H9 (cell line): ENCODE data around the gene ZNF839. TPM values are rescaled to one million over a fixed set of nuclear protein-coding genes. Genes with fewer than 3 reads are reported as not detected.
"Not testable (repeated sequence)": the region's sequence is repeated elsewhere in the genome, so short reads cannot be mapped to it uniquely, and the experiment has no call there.

ENCODE experiments used
- DNase-seq: peaks from one replicate; pipeline ENCODE4 v3.0.0-alpha.2; 2017
- H2AFZ ChIP-seq: one replicate; pipeline ENCODE4 v1.6.1; 2013; ENCODE audit warnings: mild to moderate bottlenecking, low read length, control low read depth, moderate library complexity
- H2AK5ac ChIP-seq: 2 replicates; pipeline ENCODE4 v1.6.1; 2013; ENCODE audit warnings: low read length, control low read depth, mixed read lengths; ENCODE audit not compliant: insufficient read length
- H2BK120ac ChIP-seq: one replicate; pipeline ENCODE4 v1.6.1; 2013; ENCODE audit warnings: low read depth, mild to moderate bottlenecking, low read length, control low read depth, inconsistent platforms; ENCODE audit not compliant: poor library complexity, severe bottlenecking
- H2BK12ac ChIP-seq: 2 replicates; pipeline ENCODE4 v1.6.1; 2013; ENCODE audit warnings: low read length, control low read depth, mixed read lengths, low read depth; ENCODE audit not compliant: insufficient read length
- H2BK15ac ChIP-seq: 2 replicates; pipeline ENCODE4 v1.6.1; 2013; ENCODE audit warnings: low read depth, low read length, control low read depth
- H2BK20ac ChIP-seq: one replicate; pipeline ENCODE4 v1.6.1; 2013; ENCODE audit warnings: low read depth, mild to moderate bottlenecking, low read length, control low read depth, inconsistent platforms; ENCODE audit not compliant: poor library complexity, severe bottlenecking
- H2BK5ac ChIP-seq: 2 replicates; pipeline ENCODE4 v1.6.1; 2013; ENCODE audit warnings: low read length, control low read depth, mixed read lengths; ENCODE audit not compliant: insufficient read length
- H3K14ac ChIP-seq: 2 replicates; pipeline ENCODE4 v1.6.1; 2013; ENCODE audit warnings: low read length, control low read depth; ENCODE audit not compliant: insufficient read depth
- H3K18ac ChIP-seq: 2 replicates; pipeline ENCODE4 v1.6.1; 2013; ENCODE audit warnings: low read depth, mild to moderate bottlenecking, mixed read lengths, low read length, control low read depth; ENCODE audit not compliant: insufficient read length
- H3K23ac ChIP-seq: 2 replicates; pipeline ENCODE4 v1.6.1; 2013; ENCODE audit warnings: low read length, control low read depth, mixed read lengths, low read depth; ENCODE audit not compliant: insufficient read length
- H3K23me2 ChIP-seq: 2 replicates; pipeline ENCODE4 v1.6.1; 2013; ENCODE audit warnings: low read depth, mild to moderate bottlenecking, mixed read lengths, low read length, control low read depth; ENCODE audit not compliant: insufficient read length, poor library complexity, severe bottlenecking
- H3K27ac ChIP-seq: 2 replicates; pipeline ENCODE4 v1.5.1; 2013; ENCODE audit warnings: low read length, control low read depth, mixed read lengths, low read depth; ENCODE audit not compliant: insufficient read length
- H3K27me3 ChIP-seq: 2 replicates; pipeline ENCODE4 v1.6.1; 2013; ENCODE audit warnings: low read length, control low read depth, inconsistent platforms; ENCODE audit not compliant: insufficient read depth
- H3K4ac ChIP-seq: 2 replicates; pipeline ENCODE4 v1.6.1; 2013; ENCODE audit warnings: low read depth, mild to moderate bottlenecking, control low read depth, inconsistent platforms, low read length, moderate library complexity
- H3K4me1 ChIP-seq: 2 replicates; pipeline ENCODE4 v1.6.1; 2013; ENCODE audit warnings: low read length, control low read depth, inconsistent platforms; ENCODE audit not compliant: insufficient read depth
- H3K4me2 ChIP-seq: 2 replicates; pipeline ENCODE4 v1.6.1; 2013; ENCODE audit warnings: low read length, control low read depth, mixed read lengths; ENCODE audit not compliant: insufficient read length, insufficient read depth
- H3K56ac ChIP-seq: 2 replicates; pipeline ENCODE4 v1.6.1; 2013; ENCODE audit warnings: low read depth, mild to moderate bottlenecking, mixed read lengths, low read length, control low read depth; ENCODE audit not compliant: insufficient read length
- H3K79me1 ChIP-seq: 2 replicates; pipeline ENCODE4 v1.6.1; 2013; ENCODE audit warnings: low read depth, mild to moderate bottlenecking, moderate library complexity, low read length, control low read depth, inconsistent platforms; ENCODE audit not compliant: insufficient read depth, poor library complexity, severe bottlenecking
- H3K79me2 ChIP-seq: 2 replicates; pipeline ENCODE4 v1.6.1; 2013; ENCODE audit warnings: low read length, control low read depth, inconsistent platforms; ENCODE audit not compliant: insufficient read depth
- H3K9ac ChIP-seq: 2 replicates; pipeline ENCODE4 v1.6.1; 2013; ENCODE audit warnings: low read length, control low read depth, mixed read lengths; ENCODE audit not compliant: insufficient read length; ENCODE audit errors: extremely low read depth
- H3K9me3 ChIP-seq: one replicate; pipeline ENCODE4 v1.6.1; 2013; ENCODE audit warnings: low read depth, low read length, inconsistent platforms; ENCODE audit not compliant: control insufficient read depth
- H3T11ph ChIP-seq: one replicate; pipeline ENCODE4 v1.6.1; 2013; ENCODE audit warnings: mild to moderate bottlenecking, low read length, control low read depth, inconsistent platforms
- H4K20me1 ChIP-seq: one replicate; pipeline ENCODE4 v1.6.1; 2013; ENCODE audit not compliant: control insufficient read depth, insufficient read length, insufficient read depth
- H4K5ac ChIP-seq: 2 replicates; pipeline ENCODE4 v1.6.1; 2013; ENCODE audit warnings: low read depth, mild to moderate bottlenecking, mixed read lengths, low read length, control low read depth; ENCODE audit not compliant: insufficient read length
- H4K8ac ChIP-seq: replicated peaks from 2 replicates; pipeline ENCODE4 v1.6.1; 2013; ENCODE audit warnings: low read length, control low read depth, mixed read lengths, low read depth; ENCODE audit not compliant: insufficient read length
- H4K91ac ChIP-seq: 2 replicates; pipeline ENCODE4 v1.6.1; 2013; ENCODE audit warnings: low read depth, mild to moderate bottlenecking, moderate library complexity, mixed read lengths, low read length, control low read depth; ENCODE audit not compliant: insufficient read length
- H3K27ac Mint-ChIP-seq, 3 experiments: 2 replicates in 2 of 3; 3 replicates in 1 of 3; pipeline ENCODE4 v1.8.0; 2020 to 2021; ENCODE audit warnings: mixed read lengths in 3 of 3, mild to moderate bottlenecking in 1 of 3, moderate library complexity in 1 of 3
- H3K27me3 Mint-ChIP-seq: 2 replicates; pipeline ENCODE4 v1.8.0; 2021; ENCODE audit warnings: low read depth, mild to moderate bottlenecking, moderate library complexity, mixed read lengths
- H3K36me3 Mint-ChIP-seq, 3 experiments: 2 replicates in 2 of 3; 3 replicates in 1 of 3; pipeline ENCODE4 v1.8.0; 2020 to 2021; ENCODE audit warnings: low read depth in 3 of 3, mixed read lengths in 3 of 3; ENCODE audit not compliant: insufficient read depth in 1 of 3
- H3K4me1 Mint-ChIP-seq, 2 experiments: 2 replicates each; pipeline ENCODE4 v1.8.0; 2020; ENCODE audit warnings: mixed read lengths in 2 of 2
- H3K4me3 Mint-ChIP-seq, 2 experiments: 2 replicates in 1 of 2; 3 replicates in 1 of 2; pipeline ENCODE4 v1.8.0; 2020 to 2021; ENCODE audit warnings: mild to moderate bottlenecking in 2 of 2, mixed read lengths in 2 of 2, moderate library complexity in 1 of 2
- H3K9me3 Mint-ChIP-seq, 2 experiments: 2 replicates in 1 of 2; 3 replicates in 1 of 2; pipeline ENCODE4 v1.8.0; 2020; ENCODE audit warnings: mild to moderate bottlenecking in 2 of 2, mixed read lengths in 2 of 2, moderate library complexity in 1 of 2
- CTCF ChIP-seq: fragments of 200-600 bp; sonication (generic); conservative IDR thresholded peaks from 3 replicates; pipeline ENCODE4 v1.8.0; 2021; ENCODE audit warnings: antibody characterized with exemption, mild to moderate bottlenecking
- WGBS: extraction: QIAGEN DNeasy Blood & Tissue Kit; methylation state at CpG from one replicate; pipeline ENCODE4 v1.1.7; 2013; ENCODE audit warnings: missing lambda C conversion rate, low lambda C conversion rate, mixed read lengths; ENCODE audit not compliant: insufficient read length; ENCODE audit errors: extremely low coverage; 5-methylcytosine and 5-hydroxymethylcytosine counted together
- total RNA-seq: library from RNA; stranded (reverse); gene quantifications from 2 replicates; pipeline ENCODE4 v1.2.1, GENCODE V29; 2021

ZNF839 gene
- total RNA-seq, 1 experiment from 2014 or later: 9.4 TPM

- Histone ChIP-seq H3K79me2 (no peaks in the 10 kb centered on the region), H3K23me2 (no peaks in the 10 kb centered on the region), H2AK5ac (no peak overlapping the region), H4K5ac (no peak overlapping the region), H3K9ac (no peak overlapping the region), H4K8ac (no peak overlapping the region), H3K27me3 (no peaks in the 10 kb centered on the region), H3K4ac (no peak overlapping the region), H2AFZ (no peak overlapping the region), H3K4me1 (no peaks in the 10 kb centered on the region), H4K20me1 (no peaks in the 10 kb centered on the region), H3K4me2 (no peak overlapping the region), H2BK120ac (no peak overlapping the region), H4K91ac (no peak overlapping the region), H3K9me3 (no peaks in the 10 kb centered on the region), H3T11ph (no peak overlapping the region), H3K23ac (no peak overlapping the region), H2BK15ac (no peak overlapping the region), H2BK20ac (no peak overlapping the region), H2BK5ac (no peak overlapping the region), H3K56ac (no peak overlapping the region), H3K14ac (no peak overlapping the region), H3K18ac (no peak overlapping the region), H3K79me1 (no peaks in the 10 kb centered on the region), H3K27ac (no peak overlapping the region), H2BK12ac (no peak overlapping the region)
- WGBS: no CpG with 5 or more reads among the region's 10 CpGs
- Mint-ChIP-seq H3K4me3 (no peak overlapping the region), H3K9me3 (no peaks in the 10 kb centered on the region), H3K36me3 (peaks cover 22 to 64% (median 35%) of the 10 kb centered on the region in 3 experiments; a peak in 6 of 7 replicates), H3K27ac (no peak overlapping the region; a peak in 1 of 7 replicates), H3K27me3 (no peaks in the 10 kb centered on the region), H3K4me1 (no peaks in the 10 kb centered on the region)
- TF ChIP-seq CTCF: no peak
- DNase-seq: no peak
These were observed 31.5 kb downstream of the ZNF839 start for GRCh38 chr14:102351023-102351422.

GRCh38 chr14:102351593-102351992 is 32.0 kb downstream of the ZNF839 start:
- not testable (repeated sequence) for H3K4me1 Mint-ChIP-seq, H3K27me3 Mint-ChIP-seq
- H3K36me3 Mint-ChIP-seq: peaks cover 22 to 69% (median 35%) of the 10 kb centered on the region in 3 experiments; a peak in 6 of 7 replicates

More at GRCh38 chr14:102351593-102351992, 32.0 kb downstream of the ZNF839 start:
- H4K91ac ChIP-seq, H2AFZ ChIP-seq, H2BK120ac ChIP-seq, H3K18ac ChIP-seq, H4K5ac ChIP-seq, H3K4me1 ChIP-seq, H3K9me3 ChIP-seq, H3K79me1 ChIP-seq, H3K4me2 ChIP-seq, H3K4me3 Mint-ChIP-seq, DNase-seq, H3K23me2 ChIP-seq, H3K14ac ChIP-seq, H3K9me3 Mint-ChIP-seq, H3K27ac ChIP-seq, H3K27ac Mint-ChIP-seq, H2BK12ac ChIP-seq, H3K27me3 ChIP-seq, H3K4ac ChIP-seq, H4K20me1 ChIP-seq, H3K79me2 ChIP-seq, H3K23ac ChIP-seq, H2BK15ac ChIP-seq, H3T11ph ChIP-seq, H2BK5ac ChIP-seq, H2AK5ac ChIP-seq, H4K8ac ChIP-seq, H3K9ac ChIP-seq, H3K56ac ChIP-seq, H2BK20ac ChIP-seq: not testable (repeated sequence)
- WGBS: no CpG with 5 or more reads among the region's 9 CpGs
